Neural progenitor cell (in vitro differentiated cells): Measurements from ENCODE around the gene AK5. TPM values are rescaled to one million over a fixed set of nuclear protein-coding genes. Genes with fewer than 3 reads are reported as not detected.

ENCODE experiments used
- DNase-seq: peaks from one replicate; pipeline ENCODE4 v3.0.0-alpha.2; 2016; ENCODE audit warnings: low spot score
- H2AFZ ChIP-seq: fragments of 200-600 bp; sonication (generic); replicated peaks from 2 replicates; pipeline ENCODE4 v1.6.1; 2016; ENCODE audit warnings: antibody characterized with exemption
- H3F3A ChIP-seq: fragments of 200-600 bp; sonication (generic); 2 replicates; pipeline ENCODE4 v1.6.1; 2016; ENCODE audit warnings: antibody characterized with exemption, low read depth
- H3K27ac ChIP-seq: fragments of 200-600 bp; sonication (generic); 2 replicates; pipeline ENCODE4 v1.5.1; 2016; ENCODE audit warnings: mild to moderate bottlenecking
- H3K27me3 ChIP-seq: fragments of 200-600 bp; sonication (generic); 2 replicates; pipeline ENCODE4 v1.6.1; 2016; ENCODE audit warnings: mild to moderate bottlenecking, moderate library complexity
- H3K36me3 ChIP-seq: fragments of 200-600 bp; sonication (generic); 2 replicates; pipeline ENCODE4 v1.5.1; 2016
- H3K4me1 ChIP-seq: fragments of 200-600 bp; sonication (generic); 2 replicates; pipeline ENCODE4 v1.6.1; 2016; ENCODE audit warnings: mixed run types
- H3K4me2 ChIP-seq: fragments of 200-600 bp; sonication (generic); 2 replicates; pipeline ENCODE4 v1.6.1; 2016
- H3K4me3 ChIP-seq: fragments of 200-600 bp; sonication (generic); 2 replicates; pipeline ENCODE4 v1.5.1; 2016
- H3K79me2 ChIP-seq: fragments of 200-600 bp; sonication (generic); 2 replicates; pipeline ENCODE4 v1.6.1; 2016; ENCODE audit warnings: low read depth
- H3K9ac ChIP-seq: fragments of 200-600 bp; sonication (generic); 2 replicates; pipeline ENCODE4 v1.6.1; 2016
- H3K9me3 ChIP-seq: fragments of 200-600 bp; sonication (generic); 2 replicates; pipeline ENCODE4 v1.5.1; 2016; ENCODE audit warnings: low read depth
- H4K20me1 ChIP-seq: fragments of 200-600 bp; sonication (generic); 2 replicates; pipeline ENCODE4 v1.6.1; 2016; ENCODE audit warnings: low read depth
- H3K27ac Mint-ChIP-seq: 3 replicates; pipeline ENCODE4 v1.8.0; 2021; ENCODE audit warnings: mixed read lengths
- H3K27me3 Mint-ChIP-seq: 2 replicates; pipeline ENCODE4 v1.8.0; 2022; ENCODE audit warnings: low read depth, mild to moderate bottlenecking, inconsistent platforms, moderate library complexity, mixed read lengths; ENCODE audit not compliant: insufficient read depth
- H3K36me3 Mint-ChIP-seq: 3 replicates; pipeline ENCODE4 v1.8.0; 2021; ENCODE audit warnings: mixed read lengths
- H3K4me1 Mint-ChIP-seq: 3 replicates; pipeline ENCODE4 v1.8.0; 2021; ENCODE audit warnings: mixed read lengths
- H3K4me3 Mint-ChIP-seq: 3 replicates; pipeline ENCODE4 v1.8.0; 2021; ENCODE audit warnings: mild to moderate bottlenecking, moderate library complexity, mixed read lengths
- H3K9me3 Mint-ChIP-seq: 3 replicates; pipeline ENCODE4 v1.8.0; 2020; ENCODE audit warnings: mixed read lengths
- CTCF ChIP-seq: fragments of 200-600 bp; sonication (generic); IDR thresholded peaks from 2 replicates; pipeline ENCODE4 v1.5.1; 2017; ENCODE audit warnings: antibody characterized with exemption, mild to moderate bottlenecking
- EZH2 ChIP-seq: fragments of 200-600 bp; sonication (generic); IDR thresholded peaks from 2 replicates; pipeline ENCODE4 v1.6.1; 2017; ENCODE audit warnings: antibody characterized with exemption, mild to moderate bottlenecking, moderate library complexity
- EZH2phosphoT487 ChIP-seq: fragments of 200-600 bp; sonication (generic); IDR thresholded peaks from 2 replicates; pipeline ENCODE4 v1.6.1; 2017; ENCODE audit warnings: antibody characterized with exemption
- total RNA-seq: library from RNA; depleted of rRNA; stranded (reverse); fragments of >200 nt; gene quantifications from 2 replicates; pipeline ENCODE4 v1.2.3, GENCODE V29; 2015; ENCODE audit warnings: low replicate concordance

The AK5 gene
- total RNA-seq, 1 donor from 2014 or later = 1.8 TPM

DNA sequence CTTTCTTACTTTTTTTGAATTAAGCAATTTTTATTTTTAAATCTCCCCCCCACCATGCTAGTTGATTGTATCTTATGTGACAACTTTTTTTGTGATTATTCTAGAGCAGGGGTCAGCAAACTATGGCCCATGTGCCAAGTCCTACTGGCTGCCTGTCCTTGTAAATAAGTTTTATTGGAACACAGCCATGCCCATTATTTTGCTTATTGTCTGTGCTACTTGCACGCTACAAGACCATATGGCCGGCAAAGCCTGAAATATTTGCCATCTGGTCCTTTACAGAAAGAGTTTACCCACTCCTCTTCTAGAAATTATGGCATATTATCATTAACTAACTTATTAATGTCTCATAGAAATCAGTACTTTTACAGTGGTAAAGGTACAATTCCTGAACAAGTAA is 51.7 kb downstream of the AK5 start:
- H3K79me2 ChIP-seq = no peaks in the 10 kb centered on the region
- Mint-ChIP-seq H3K9me3 (no peaks in the 10 kb centered on the region), H3K27ac (no peak overlapping the region), H3K4me3 (no peak overlapping the region), H3K27me3 (no peaks in the 10 kb centered on the region), H3K4me1 (no peaks in the 10 kb centered on the region), H3K36me3 (no peaks in the 10 kb centered on the region)
- H3K4me3 ChIP-seq = no peak overlapping the region
- H2AFZ ChIP-seq = no peak overlapping the region
- TF ChIP-seq EZH2phosphoT487 (no peak), CTCF (no peak), EZH2 (no peak)
- no peak overlapping the region for H3K4me2 ChIP-seq
- H3K27me3 ChIP-seq = no peaks in the 10 kb centered on the region
- no peaks in the 10 kb centered on the region for H3K4me1 ChIP-seq
- no peak overlapping the region for H3K27ac ChIP-seq
- H4K20me1 ChIP-seq = no peaks in the 10 kb centered on the region
- no peak for DNase-seq
- H3K9me3 ChIP-seq = no peaks in the 10 kb centered on the region
- H3F3A ChIP-seq = no peaks in the 10 kb centered on the region
- no peaks in the 10 kb centered on the region for H3K36me3 ChIP-seq
- H3K9ac ChIP-seq = no peak overlapping the region

DNA sequence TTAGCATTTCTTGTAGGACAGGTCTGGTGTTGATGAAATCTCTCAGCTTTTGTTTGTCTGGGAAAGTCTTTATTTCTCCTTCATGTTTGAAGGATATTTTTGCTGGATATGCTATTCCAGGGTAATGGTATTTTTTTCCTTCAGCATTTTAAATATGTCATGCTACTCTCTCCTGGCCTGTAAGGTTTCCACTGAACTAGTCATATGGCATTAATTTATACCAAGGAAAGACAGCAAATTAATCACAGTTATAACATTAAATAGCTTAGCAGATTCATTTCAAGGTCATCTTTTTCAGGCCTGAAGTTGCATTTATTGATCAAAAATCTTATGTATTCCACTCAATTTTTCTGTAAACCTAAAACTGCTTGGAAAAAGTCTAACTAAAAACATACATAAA is 54.9 kb downstream of the AK5 start:
- H3K9me3 Mint-ChIP-seq = no peaks in the 10 kb centered on the region
- H3K27ac ChIP-seq = no peak overlapping the region
- no peaks in the 10 kb centered on the region for H3K79me2 ChIP-seq
- no peaks in the 10 kb centered on the region for H4K20me1 ChIP-seq
- H3K4me1 Mint-ChIP-seq = peaks cover 3% of the 10 kb centered on the region
- no peak for DNase-seq
- H3K36me3 ChIP-seq = no peaks in the 10 kb centered on the region
- no peak overlapping the region for H3K4me3 Mint-ChIP-seq
- H3K27me3 Mint-ChIP-seq = no peaks in the 10 kb centered on the region
- H3K27ac Mint-ChIP-seq = no peak overlapping the region
- no peak overlapping the region for H3K4me2 ChIP-seq
- H3K9ac ChIP-seq = no peak overlapping the region
- H3F3A ChIP-seq = no peaks in the 10 kb centered on the region
- H3K36me3 Mint-ChIP-seq = no peaks in the 10 kb centered on the region
- no peak overlapping the region for H3K4me3 ChIP-seq
- no peak overlapping the region for H2AFZ ChIP-seq
- TF ChIP-seq EZH2 = no peak
- no peak for TF ChIP-seq CTCF
- no peak for TF ChIP-seq EZH2phosphoT487
- H3K9me3 ChIP-seq = no peaks in the 10 kb centered on the region
- no peaks in the 10 kb centered on the region for H3K27me3 ChIP-seq
- H3K4me1 ChIP-seq = no peaks in the 10 kb centered on the region

DNA sequence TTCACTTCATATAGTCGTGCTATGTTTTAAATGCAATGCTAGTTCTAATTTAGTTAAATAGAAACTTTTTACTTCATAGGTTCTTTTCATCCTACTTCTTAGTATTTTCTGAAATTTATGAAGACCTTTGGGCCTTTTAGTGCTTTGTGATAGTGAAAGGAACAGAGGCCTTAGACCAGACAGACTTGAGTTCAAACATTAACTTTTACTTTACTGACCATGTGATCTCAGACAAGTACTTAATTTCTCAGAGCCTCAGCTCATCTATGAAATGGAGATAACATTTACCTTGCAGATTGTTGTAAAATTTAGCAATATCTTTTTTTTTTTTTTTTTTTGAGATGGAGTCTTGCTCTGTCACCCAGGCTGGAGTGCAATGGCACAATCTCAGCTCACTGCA is 57.5 kb downstream of the AK5 start:
- Mint-ChIP-seq H3K9me3 (no peaks in the 10 kb centered on the region), H3K4me3 (no peak overlapping the region)
- TF ChIP-seq EZH2phosphoT487 = no peak
- no peak for TF ChIP-seq CTCF
- no peak for TF ChIP-seq EZH2

DNA sequence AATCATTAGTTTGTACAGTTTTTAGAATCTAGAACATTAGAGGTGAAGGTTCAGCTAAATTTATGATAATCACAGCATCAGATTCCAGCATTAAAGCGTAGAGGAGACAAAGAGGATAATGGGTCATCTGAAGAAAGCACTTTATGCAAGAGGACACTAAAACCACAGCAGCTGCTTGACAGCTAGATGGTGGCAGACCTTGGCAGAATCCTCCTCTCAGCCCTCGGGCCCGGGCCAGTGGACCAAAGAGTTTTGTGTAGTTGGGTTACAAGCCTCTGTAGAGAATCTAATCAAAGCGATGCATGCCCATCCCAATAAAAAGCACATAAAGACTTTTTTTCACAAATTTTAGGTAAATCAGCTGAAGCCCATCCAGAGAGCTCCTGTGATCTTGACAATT is 59.4 kb downstream of the AK5 start:
- Histone ChIP-seq H4K20me1 (no peaks in the 10 kb centered on the region), H3K27ac (no peak overlapping the region), H3K27me3 (no peaks in the 10 kb centered on the region), H3K4me3 (no peak overlapping the region), H2AFZ (no peak overlapping the region), H3K36me3 (no peaks in the 10 kb centered on the region), H3K4me1 (no peaks in the 10 kb centered on the region), H3K9ac (no peak overlapping the region), H3K9me3 (no peaks in the 10 kb centered on the region), H3K79me2 (no peaks in the 10 kb centered on the region), H3F3A (no peaks in the 10 kb centered on the region), H3K4me2 (no peak overlapping the region)
- Mint-ChIP-seq H3K4me3 (no peak overlapping the region), H3K27ac (no peak overlapping the region), H3K27me3 (no peaks in the 10 kb centered on the region), H3K36me3 (no peaks in the 10 kb centered on the region), H3K9me3 (no peaks in the 10 kb centered on the region), H3K4me1 (peaks cover 13% of the 10 kb centered on the region)
- DNase-seq = no peak
- no peak for TF ChIP-seq CTCF
- no peak for TF ChIP-seq EZH2phosphoT487
- no peak for TF ChIP-seq EZH2

More for the DNA sequence above, 57.5 kb downstream of the AK5 start:
- no peaks in the 10 kb centered on the region for H3K9me3 ChIP-seq
- H3K4me1 Mint-ChIP-seq = peaks cover 3% of the 10 kb centered on the region
- H3K27me3 ChIP-seq = no peaks in the 10 kb centered on the region
- no peak overlapping the region for H3K27ac Mint-ChIP-seq
- H3K4me3 ChIP-seq = no peak overlapping the region
- H3F3A ChIP-seq = no peaks in the 10 kb centered on the region
- H3K79me2 ChIP-seq = no peaks in the 10 kb centered on the region
- no peak overlapping the region for H3K27ac ChIP-seq
- H4K20me1 ChIP-seq = no peaks in the 10 kb centered on the region
- H3K4me2 ChIP-seq = no peak overlapping the region
- H3K4me1 ChIP-seq = no peaks in the 10 kb centered on the region
- H3K36me3 Mint-ChIP-seq = no peaks in the 10 kb centered on the region
- no peak overlapping the region for H2AFZ ChIP-seq
- no peak for DNase-seq
- no peaks in the 10 kb centered on the region for H3K36me3 ChIP-seq
- H3K9ac ChIP-seq = no peak overlapping the region
- H3K27me3 Mint-ChIP-seq = no peaks in the 10 kb centered on the region
